WTC11 (cell line): ENCODE results near the gene KCNJ8. TPM values are rescaled to one million over a fixed set of nuclear protein-coding genes. Genes with fewer than 3 reads are reported as not detected.

Experiments used
- ATAC-seq: fragments of 200-7000 bp; cut with Tn5 transposase; 2 replicates; pipeline ENCODE4 v1.10.0; 2021; ENCODE audit warnings: mild to moderate bottlenecking, moderate library complexity
- CTCF ChIA-PET: fragments of 300-600 bp; sonication (Branson Sonifier 250); formaldehyde crosslinking; loops from one replicate; lab custom pipeline; 2021; ENCODE audit warnings: antibody characterized with exemption; lab: Charles Lee
- POLR2A ChIA-PET: fragments of 350-600 bp; sonication (Branson Sonifier 250); formaldehyde crosslinking; loops from one replicate; lab custom pipeline; 2021; ENCODE audit warnings: antibody characterized with exemption; lab: Charles Lee
- DNase-seq: peaks from one replicate; pipeline ENCODE4 v3.0.0; 2021; ENCODE audit warnings: low spot score
- H3K27ac Mint-ChIP-seq: 2 replicates; pipeline ENCODE4 v1.8.0; 2021; ENCODE audit warnings: mixed read lengths
- H3K27me3 Mint-ChIP-seq: 2 replicates; pipeline ENCODE4 v1.8.0; 2021; ENCODE audit warnings: low read depth, mild to moderate bottlenecking, moderate library complexity, mixed read lengths
- H3K36me3 Mint-ChIP-seq: 2 replicates; pipeline ENCODE4 v1.8.0; 2021; ENCODE audit warnings: mixed read lengths
- H3K4me1 Mint-ChIP-seq: 2 replicates; pipeline ENCODE4 v1.8.0; 2022; ENCODE audit warnings: mixed read lengths
- H3K4me3 Mint-ChIP-seq: 2 replicates; pipeline ENCODE4 v1.8.0; 2021; ENCODE audit warnings: mild to moderate bottlenecking, moderate library complexity, mixed read lengths
- H3K9me3 Mint-ChIP-seq: 2 replicates; pipeline ENCODE4 v1.8.0; 2021; ENCODE audit warnings: mixed read lengths
- ATF1 ChIP-seq: sonication (generic); formaldehyde crosslinking; IDR thresholded peaks from 2 replicates; pipeline ENCODE4 v1.8.1; 2023; ENCODE audit warnings: mild to moderate bottlenecking, moderate library complexity, missing genetic modification reagents
- ELF4 ChIP-seq: sonication (generic); formaldehyde crosslinking; IDR thresholded peaks from 2 replicates; pipeline ENCODE4 v1.8.1; 2022; ENCODE audit warnings: low read depth, mild to moderate bottlenecking, moderate library complexity, missing genetic modification reagents
- MYBL2 ChIP-seq: sonication (generic); formaldehyde crosslinking; IDR thresholded peaks from 2 replicates; pipeline ENCODE4 v1.8.1; 2023; ENCODE audit warnings: mild to moderate bottlenecking, moderate library complexity, missing genetic modification reagents
- NR3C1 ChIP-seq: sonication (generic); formaldehyde crosslinking; conservative IDR thresholded peaks from 2 replicates; pipeline ENCODE4 v1.8.1; 2023; ENCODE audit warnings: low read depth, mild to moderate bottlenecking, missing genetic modification reagents
- OVOL2 ChIP-seq: fragments of 250-450 bp; sonication (Bioruptor Pico); IDR thresholded peaks from 2 replicates; pipeline ENCODE4 v1.9.0; 2021; ENCODE audit warnings: mild to moderate bottlenecking, borderline replicate concordance
- RORB ChIP-seq: fragments of 250-450 bp; sonication (Bioruptor Pico); IDR thresholded peaks from 2 replicates; pipeline ENCODE4 v1.9.0; 2021; ENCODE audit warnings: mild to moderate bottlenecking
- SMAD3 ChIP-seq: sonication (generic); formaldehyde crosslinking; IDR thresholded peaks from 2 replicates; pipeline ENCODE4 v1.8.0; 2022; ENCODE audit warnings: missing genetic modification reagents, mild to moderate bottlenecking, borderline replicate concordance
- ZNF121 ChIP-seq: sonication (generic); formaldehyde crosslinking; IDR thresholded peaks from 2 replicates; pipeline ENCODE4 v1.8.0; 2023; ENCODE audit warnings: missing genetic modification reagents
- ZNF219 ChIP-seq: sonication (generic); formaldehyde crosslinking; IDR thresholded peaks from 2 replicates; pipeline ENCODE4 v1.8.0; 2023; ENCODE audit warnings: missing genetic modification reagents, mild to moderate bottlenecking, borderline replicate concordance
- ZNF317 ChIP-seq: sonication (generic); formaldehyde crosslinking; IDR thresholded peaks from 2 replicates; pipeline ENCODE4 v1.8.1; 2023; ENCODE audit warnings: low read depth, mild to moderate bottlenecking, moderate library complexity, missing genetic modification reagents, borderline replicate concordance
- ZNF671 ChIP-seq: fragments of 250-450 bp; sonication (Bioruptor Pico); IDR thresholded peaks from 2 replicates; pipeline ENCODE4 v1.8.0; 2021; ENCODE audit warnings: mild to moderate bottlenecking
- total RNA-seq: library from RNA; stranded (reverse); gene quantifications from 3 replicates; pipeline ENCODE4 v1.2.3, GENCODE V29; 2021
- TF ChIP-seq, protein P1 (sequence below): sonication (generic); formaldehyde crosslinking; IDR thresholded peaks from 2 replicates; pipeline ENCODE4 v1.8.0; 2022; ENCODE audit warnings: mild to moderate bottlenecking, missing genetic modification reagents
- TF ChIP-seq, protein P2 (sequence below): sonication (generic); formaldehyde crosslinking; IDR thresholded peaks from 2 replicates; pipeline ENCODE4 v1.8.0; 2023; ENCODE audit warnings: missing genetic modification reagents
- TF ChIP-seq, protein P3 (sequence below): sonication (generic); formaldehyde crosslinking; IDR thresholded peaks from 2 replicates; pipeline ENCODE4 v1.8.0; 2022; ENCODE audit warnings: mild to moderate bottlenecking, missing genetic modification reagents
- TF ChIP-seq, protein P4 (sequence below): sonication (generic); formaldehyde crosslinking; IDR thresholded peaks from 2 replicates; pipeline ENCODE4 v1.8.1; 2023; ENCODE audit warnings: mild to moderate bottlenecking, missing genetic modification reagents, moderate library complexity
- TF ChIP-seq, protein P5 (sequence below): sonication (generic); formaldehyde crosslinking; IDR thresholded peaks from 2 replicates; pipeline ENCODE4 v1.8.1; 2023; ENCODE audit warnings: mild to moderate bottlenecking, moderate library complexity, missing genetic modification reagents

KCNJ8 gene
- total RNA-seq, 1 experiment from 2014 or later = 1.4 TPM

DNA sequence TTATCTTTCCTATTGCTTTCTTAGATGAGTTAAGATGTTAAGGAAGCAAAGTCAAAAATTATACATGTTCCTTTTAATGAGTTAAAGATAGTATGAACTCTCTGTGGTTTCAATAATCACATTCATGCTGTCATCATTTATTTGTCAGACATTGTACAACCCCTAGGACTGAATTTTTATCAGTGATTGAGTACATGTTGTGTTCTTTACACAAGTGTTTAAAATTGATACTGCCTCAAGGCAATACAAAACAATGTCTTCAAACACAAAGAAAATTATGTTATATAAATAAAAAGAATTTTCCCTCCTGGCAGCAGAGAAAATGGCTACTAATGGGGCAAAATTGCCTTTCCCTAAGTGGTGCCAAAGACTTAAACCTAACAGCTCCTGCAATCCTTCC is 34.6 kb upstream of the KCNJ8 start:
- no peak for ATAC-seq
- CTCF ChIA-PET = no interaction called here
- Mint-ChIP-seq H3K36me3 (no peaks in the 10 kb centered on the region), H3K4me3 (no peak overlapping the region), H3K9me3 (peaks cover 3% of the 10 kb centered on the region), H3K27ac (no peak overlapping the region), H3K4me1 (0 out of 2 replicates have a peak, but pooled peaks cover 2% of the 10 kb centered on the region), H3K27me3 (no peaks in the 10 kb centered on the region)
- DNase-seq = no peak
- TF ChIP-seq OVOL2 (CRISPR knock-in tag) = no peak
- TF ChIP-seq ZNF671 (CRISPR knock-in tag) = no peak
- no peak for TF ChIP-seq ZNF317 (CRISPR knock-in tag)
- TF ChIP-seq RORB (CRISPR knock-in tag) = no peak
- TF ChIP-seq, all 79 proteins: peak for 0
- POLR2A ChIA-PET = no interaction called here

DNA sequence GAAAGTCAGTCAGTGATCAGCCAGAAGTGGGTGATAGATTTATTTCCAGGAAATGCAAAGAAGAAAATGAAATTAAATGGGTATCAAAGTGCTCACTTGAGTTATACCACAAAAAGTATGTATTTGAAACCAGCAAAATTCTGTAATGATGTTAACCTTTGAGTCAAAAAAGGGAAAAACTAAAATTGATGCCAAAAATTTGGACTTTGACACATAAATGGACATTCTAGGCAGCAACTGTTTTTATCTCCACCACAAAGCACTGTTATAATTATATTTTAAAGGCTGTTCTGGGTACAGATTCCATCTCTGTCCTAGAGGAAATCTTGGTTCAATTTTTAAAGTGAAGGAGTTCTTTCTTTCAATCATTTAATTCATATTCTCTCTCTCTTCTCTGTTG is 31.7 kb upstream of the KCNJ8 start:
- Mint-ChIP-seq H3K36me3 (no peaks in the 10 kb centered on the region), H3K27me3 (no peaks in the 10 kb centered on the region), H3K27ac (no peak overlapping the region), H3K4me3 (no peak overlapping the region), H3K9me3 (peaks cover 3% of the 10 kb centered on the region), H3K4me1 (0 out of 2 replicates have a peak, but pooled peaks cover 2% of the 10 kb centered on the region)
- ChIA-PET POLR2A (no interaction called here), CTCF (no interaction called here)
- no peak for DNase-seq
- TF ChIP-seq ATF1 (no peak), ZNF317 (CRISPR knock-in tag) (no peak), MYBL2 (CRISPR knock-in tag) (no peak), ZNF121 (CRISPR knock-in tag) (no peak)
- TF ChIP-seq, protein P1, sequence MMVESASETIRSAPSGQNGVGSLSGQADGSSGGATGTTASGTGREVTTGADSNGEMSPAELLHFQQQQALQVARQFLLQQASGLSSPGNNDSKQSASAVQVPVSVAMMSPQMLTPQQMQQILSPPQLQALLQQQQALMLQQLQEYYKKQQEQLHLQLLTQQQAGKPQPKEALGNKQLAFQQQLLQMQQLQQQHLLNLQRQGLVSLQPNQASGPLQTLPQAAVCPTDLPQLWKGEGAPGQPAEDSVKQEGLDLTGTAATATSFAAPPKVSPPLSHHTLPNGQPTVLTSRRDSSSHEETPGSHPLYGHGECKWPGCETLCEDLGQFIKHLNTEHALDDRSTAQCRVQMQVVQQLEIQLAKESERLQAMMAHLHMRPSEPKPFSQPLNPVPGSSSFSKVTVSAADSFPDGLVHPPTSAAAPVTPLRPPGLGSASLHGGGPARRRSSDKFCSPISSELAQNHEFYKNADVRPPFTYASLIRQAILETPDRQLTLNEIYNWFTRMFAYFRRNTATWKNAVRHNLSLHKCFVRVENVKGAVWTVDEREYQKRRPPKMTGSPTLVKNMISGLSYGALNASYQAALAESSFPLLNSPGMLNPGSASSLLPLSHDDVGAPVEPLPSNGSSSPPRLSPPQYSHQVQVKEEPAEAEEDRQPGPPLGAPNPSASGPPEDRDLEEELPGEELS (CRISPR knock-in tag) = no peak
- TF ChIP-seq, protein P2, sequence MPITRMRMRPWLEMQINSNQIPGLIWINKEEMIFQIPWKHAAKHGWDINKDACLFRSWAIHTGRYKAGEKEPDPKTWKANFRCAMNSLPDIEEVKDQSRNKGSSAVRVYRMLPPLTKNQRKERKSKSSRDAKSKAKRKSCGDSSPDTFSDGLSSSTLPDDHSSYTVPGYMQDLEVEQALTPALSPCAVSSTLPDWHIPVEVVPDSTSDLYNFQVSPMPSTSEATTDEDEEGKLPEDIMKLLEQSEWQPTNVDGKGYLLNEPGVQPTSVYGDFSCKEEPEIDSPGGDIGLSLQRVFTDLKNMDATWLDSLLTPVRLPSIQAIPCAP (CRISPR knock-in tag) = no peak
- TF ChIP-seq, all 79 proteins: peak for 0
- ATAC-seq = no peak

DNA sequence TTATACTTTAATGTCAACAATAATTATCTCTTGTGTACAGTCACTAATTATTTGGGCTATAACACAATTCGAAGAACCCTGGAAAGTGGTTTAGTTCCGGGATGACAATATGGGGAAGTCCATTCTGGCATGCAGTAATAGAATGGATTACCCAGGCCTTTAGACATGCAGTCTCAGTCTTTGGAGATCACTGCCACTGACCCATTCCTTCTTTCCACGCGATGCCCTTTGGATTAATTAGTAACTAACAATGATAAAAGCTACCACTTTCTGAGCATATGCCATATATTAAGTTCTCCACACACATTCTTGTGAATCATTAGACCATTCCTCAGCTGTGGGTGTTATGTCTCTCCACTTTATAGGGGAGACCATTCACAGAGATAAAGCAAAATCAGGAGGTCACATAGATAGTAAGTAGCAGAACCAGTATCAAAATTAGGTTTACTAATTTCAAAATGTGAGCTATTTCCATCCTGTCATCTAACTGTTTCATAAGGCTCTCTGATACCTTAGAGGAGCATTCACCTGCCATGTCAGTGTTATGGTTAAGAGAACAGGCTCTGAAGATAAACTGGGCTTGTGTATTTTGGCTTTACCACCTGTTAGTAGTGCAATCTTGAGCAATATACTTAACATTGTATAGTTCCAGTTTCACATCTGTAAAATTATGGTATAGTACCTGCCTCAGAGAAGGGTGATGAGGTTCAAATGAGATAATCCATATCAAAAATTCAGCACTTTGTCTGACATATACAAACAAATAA is 27.2 kb upstream of the KCNJ8 start:
- ChIA-PET POLR2A (no interaction called here), CTCF (no interaction called here)
- TF ChIP-seq SMAD3 (CRISPR knock-in tag) (no peak), MYBL2 (CRISPR knock-in tag) (no peak), ELF4 (CRISPR knock-in tag) (no peak), NR3C1 (CRISPR knock-in tag) (no peak), ZNF219 (no peak)
- TF ChIP-seq, protein P3, sequence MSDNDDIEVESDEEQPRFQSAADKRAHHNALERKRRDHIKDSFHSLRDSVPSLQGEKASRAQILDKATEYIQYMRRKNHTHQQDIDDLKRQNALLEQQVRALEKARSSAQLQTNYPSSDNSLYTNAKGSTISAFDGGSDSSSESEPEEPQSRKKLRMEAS = no peak
- TF ChIP-seq, protein P4, sequence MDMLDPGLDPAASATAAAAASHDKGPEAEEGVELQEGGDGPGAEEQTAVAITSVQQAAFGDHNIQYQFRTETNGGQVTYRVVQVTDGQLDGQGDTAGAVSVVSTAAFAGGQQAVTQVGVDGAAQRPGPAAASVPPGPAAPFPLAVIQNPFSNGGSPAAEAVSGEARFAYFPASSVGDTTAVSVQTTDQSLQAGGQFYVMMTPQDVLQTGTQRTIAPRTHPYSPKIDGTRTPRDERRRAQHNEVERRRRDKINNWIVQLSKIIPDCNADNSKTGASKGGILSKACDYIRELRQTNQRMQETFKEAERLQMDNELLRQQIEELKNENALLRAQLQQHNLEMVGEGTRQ (CRISPR knock-in tag) = no peak
- TF ChIP-seq, protein P5, sequence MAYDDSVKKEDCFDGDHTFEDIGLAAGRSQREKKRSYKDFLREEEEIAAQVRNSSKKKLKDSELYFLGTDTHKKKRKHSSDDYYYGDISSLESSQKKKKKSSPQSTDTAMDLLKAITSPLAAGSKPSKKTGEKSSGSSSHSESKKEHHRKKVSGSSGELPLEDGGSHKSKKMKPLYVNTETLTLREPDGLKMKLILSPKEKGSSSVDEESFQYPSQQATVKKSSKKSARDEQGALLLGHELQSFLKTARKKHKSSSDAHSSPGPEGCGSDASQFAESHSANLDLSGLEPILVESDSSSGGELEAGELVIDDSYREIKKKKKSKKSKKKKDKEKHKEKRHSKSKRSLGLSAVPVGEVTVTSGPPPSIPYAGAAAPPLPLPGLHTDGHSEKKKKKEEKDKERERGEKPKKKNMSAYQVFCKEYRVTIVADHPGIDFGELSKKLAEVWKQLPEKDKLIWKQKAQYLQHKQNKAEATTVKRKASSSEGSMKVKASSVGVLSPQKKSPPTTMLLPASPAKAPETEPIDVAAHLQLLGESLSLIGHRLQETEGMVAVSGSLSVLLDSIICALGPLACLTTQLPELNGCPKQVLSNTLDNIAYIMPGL = no peak

More for the DNA sequence above, 27.2 kb upstream of the KCNJ8 start:
- no peaks in the 10 kb centered on the region for H3K36me3 Mint-ChIP-seq
- ATAC-seq (no peak), DNase-seq (no peak)
- H3K4me1 Mint-ChIP-seq = 0 out of 2 replicates have a peak, but pooled peaks cover 2% of the 10 kb centered on the region
- no peaks in the 10 kb centered on the region for H3K9me3 Mint-ChIP-seq
- H3K27ac Mint-ChIP-seq = no peak overlapping the region
- no peak overlapping the region for H3K4me3 Mint-ChIP-seq
- no peaks in the 10 kb centered on the region for H3K27me3 Mint-ChIP-seq
